Measurements from ENCODE around the gene ZNF763. TPM values are rescaled to one million over a fixed set of nuclear protein-coding genes. Genes with fewer than 3 reads are reported as not detected.

ZNF763 gene
- total RNA-seq, 1 donor from 2014 or later = 0.79 TPM

- DNase-seq (ENCODE audit: low read depth) = no peak
- no peak overlapping the region for H3K4me3 ChIP-seq (ENCODE audit: low read depth, low read length)
- H3K27me3 ChIP-seq (ENCODE audit: control insufficient read depth, insufficient read depth, low read length) = no peaks in the 10 kb centered on the region
- no peak for TF ChIP-seq CTCF (IDR thresholded peaks at IDR 0.05; ENCODE audit: insufficient read depth, low read length, severe bottlenecking)
- H3K36me3 ChIP-seq (ENCODE audit: control insufficient read depth, insufficient read depth, low read length) = no peaks in the 10 kb centered on the region
- no peak for FAIRE-seq
Measured at GRCh38 chr19:11995174-11995573, 30.3 kb downstream of the ZNF763 start.

GRCh38 chr19:12000152-12000981, 35.5 kb downstream of the ZNF763 start:
- H3K36me3 ChIP-seq (ENCODE audit: control insufficient read depth, insufficient read depth, low read length) = no peaks in the 10 kb centered on the region
- no peak overlapping the region for H3K4me3 ChIP-seq (ENCODE audit: low read depth, low read length)
- FAIRE-seq (no peak), DNase-seq (ENCODE audit: low read depth) (peak; percentile 12)
- no peaks in the 10 kb centered on the region for H3K27me3 ChIP-seq (ENCODE audit: control insufficient read depth, insufficient read depth, low read length)
- TF ChIP-seq CTCF (IDR thresholded peaks at IDR 0.05; ENCODE audit: insufficient read depth, low read length, severe bottlenecking) = no peak

DNA sequence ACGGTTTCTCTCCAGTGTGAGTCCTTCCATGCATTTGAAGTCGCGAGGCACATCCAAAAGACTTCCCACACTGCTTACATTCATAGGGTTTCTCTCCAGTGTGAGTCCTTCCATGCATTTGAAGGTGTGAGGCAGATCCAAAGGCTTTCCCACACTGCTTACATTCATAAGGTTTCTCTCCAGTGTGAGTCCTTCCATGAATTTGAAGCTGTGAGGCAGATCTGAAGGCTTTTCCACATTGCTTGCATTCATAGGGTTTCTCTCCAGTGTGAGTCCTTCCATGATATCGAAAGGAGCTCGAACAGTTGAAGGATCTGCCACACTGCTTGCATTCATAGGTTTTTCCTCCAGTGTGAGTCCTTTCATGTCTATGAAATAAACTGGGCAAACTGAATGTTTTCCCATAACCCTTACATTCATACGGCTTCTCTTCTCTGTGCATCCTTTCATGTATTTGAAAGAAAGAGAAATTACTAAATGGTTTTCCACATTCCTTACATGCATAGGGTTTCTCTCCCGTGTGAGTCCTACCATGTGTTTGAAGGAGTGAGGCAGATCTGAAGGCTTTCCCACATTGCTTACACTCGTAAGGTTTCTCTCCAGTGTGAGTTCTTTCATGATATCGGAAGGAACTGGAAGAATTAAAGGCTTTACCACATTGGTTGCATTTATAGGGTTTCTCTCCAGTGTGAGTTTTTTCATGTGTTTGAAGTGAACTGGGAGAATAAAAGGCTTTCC, 50.3 kb downstream of the ZNF763 start:
- DNase-seq (ENCODE audit: low read depth) (no peak), FAIRE-seq (no peak)
- no peaks in the 10 kb centered on the region for H3K27me3 ChIP-seq (ENCODE audit: control insufficient read depth, insufficient read depth, low read length)
- H3K36me3 ChIP-seq (ENCODE audit: control insufficient read depth, insufficient read depth, low read length) = peaks cover 6% of the 10 kb centered on the region
- H3K4me3 ChIP-seq (ENCODE audit: low read depth, low read length) = no peak overlapping the region
- no peak for TF ChIP-seq CTCF (IDR thresholded peaks at IDR 0.05; ENCODE audit: insufficient read depth, low read length, severe bottlenecking)

DNA sequence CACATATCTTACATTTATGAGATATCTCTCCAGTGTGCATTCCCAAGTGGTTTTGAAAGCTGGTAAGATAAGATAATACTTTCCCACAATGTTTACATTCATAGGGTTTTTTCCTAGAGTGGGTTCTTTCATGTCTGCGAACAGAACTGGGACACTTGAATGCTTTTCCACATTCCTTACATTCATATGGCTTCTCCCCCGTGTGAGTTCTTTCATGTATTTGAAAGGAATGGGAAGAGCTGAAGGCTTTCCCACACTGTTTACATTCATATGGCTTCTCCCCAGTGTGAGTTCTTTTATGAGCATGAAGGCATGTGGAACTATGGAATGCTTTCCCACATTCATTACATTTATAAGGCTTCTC, 50.9 kb downstream of the ZNF763 start:
- Histone ChIP-seq H3K36me3 (ENCODE audit: control insufficient read depth, insufficient read depth, low read length) (peaks cover 6% of the 10 kb centered on the region), H3K27me3 (ENCODE audit: control insufficient read depth, insufficient read depth, low read length) (no peaks in the 10 kb centered on the region), H3K4me3 (ENCODE audit: low read depth, low read length) (no peak overlapping the region)
- no peak for FAIRE-seq
- DNase-seq (ENCODE audit: low read depth) = no peak
- TF ChIP-seq CTCF (IDR thresholded peaks at IDR 0.05; ENCODE audit: insufficient read depth, low read length, severe bottlenecking) = no peak

Other genes with a start within 250 kb of the ZNF763 start
- gene ZNF823, start 226.1 kb upstream of the ZNF763 start, total RNA-seq = 6.1 and 8.4 TPM in 2 replicates
- 7.6 and 12.5 TPM in 2 replicates for gene ZNF441, start 198.0 kb upstream of the ZNF763 start, total RNA-seq
- gene ZNF491, start 166.5 kb upstream of the ZNF763 start, total RNA-seq = 0.26 and 0.64 TPM in 2 replicates
- 9.0 and 11.3 TPM in 2 replicates for gene ZNF440, start 150.8 kb upstream of the ZNF763 start, total RNA-seq
- gene ZNF439, start 116.3 kb upstream of the ZNF763 start, total RNA-seq = 0.53 and 1.7 TPM in 2 replicates
- gene ZNF69, start 77.3 kb upstream of the ZNF763 start, total RNA-seq = under 0.01 and 0.26 TPM in 2 replicates
- gene ZNF700, start 39.9 kb upstream of the ZNF763 start, total RNA-seq = 9.5 and 10.0 TPM in 2 replicates
- gene ZNF433, start 70.6 kb downstream of the ZNF763 start, total RNA-seq = 5.5 and 8.8 TPM in 2 replicates
- gene ZNF878, start 87.9 kb downstream of the ZNF763 start, total RNA-seq = 0.13 TPM in 1 of 2 replicates, not detected in the other
- 1.6 and 4.1 TPM in 2 replicates for gene ZNF844, start 99.7 kb downstream of the ZNF763 start, total RNA-seq
- gene ZNF20, start 175.3 kb downstream of the ZNF763 start, total RNA-seq = 3.2 and 5.2 TPM in 2 replicates
- 5.0 and 8.7 TPM in 2 replicates for gene ZNF625, start 191.7 kb downstream of the ZNF763 start, total RNA-seq
- gene ZNF136, start 198.1 kb downstream of the ZNF763 start, total RNA-seq = 4.5 and 5.9 TPM in 2 replicates